B cell (primary cell): ENCODE results near the gene EHHADH. TPM values are rescaled to one million over a fixed set of nuclear protein-coding genes. Genes with fewer than 3 reads are reported as not detected.

Source experiments
- ATAC-seq: fragments of 200-7000 bp; cut with Tn5 transposase; one replicate; pipeline ENCODE4 v1.10.0; 2021; ENCODE audit warnings: low read depth, mild to moderate bottlenecking, moderate number of reproducible peaks, moderate library complexity
- CTCF ChIA-PET: fragments of 350-600 bp; sonication (Branson Sonifier 250); formaldehyde crosslinking; loops from one replicate; lab custom pipeline; 2021; ENCODE audit warnings: antibody characterized with exemption, inconsistent platforms; lab: Charles Lee
- POLR2A ChIA-PET: fragments of 350-600 bp; sonication (Branson Sonifier 250); formaldehyde crosslinking; loops from one replicate; lab custom pipeline; 2021; ENCODE audit warnings: antibody characterized with exemption; lab: Charles Lee
- DNase-seq: peaks from one replicate; pipeline ENCODE4 v3.0.0; 2013
- H2AFZ ChIP-seq: 2 replicates; pipeline ENCODE4 v1.6.1; 2012; ENCODE audit warnings: mild to moderate bottlenecking, low read depth, low read length; ENCODE audit not compliant: insufficient read depth, poor library complexity, severe bottlenecking
- H3K27ac ChIP-seq, 2 donors: 1 replicate in 1 of 2; 2 replicates in 1 of 2; pipeline ENCODE4 v1.5.1; 2012 to 2013; ENCODE audit warnings: low read length in 2 of 2, mild to moderate bottlenecking in 2 of 2, moderate library complexity in 1 of 2
- H3K27me3 ChIP-seq, 4 experiments: fragments of 200-600 bp in 1 of 4; sonication (generic) in 1 of 4; replicated peaks in 1 of 4; 1 replicate in 2 of 4; 2 replicates in 2 of 4; pipeline versions ENCODE4 v1.6.1 to v1.7.0; 2013 to 2016; ENCODE audit warnings: low read length in 3 of 4, mild to moderate bottlenecking in 2 of 4, mixed read lengths in 1 of 4, moderate library complexity in 1 of 4; ENCODE audit not compliant: insufficient read depth in 4 of 4, control insufficient read depth in 3 of 4; ENCODE audit errors: control extremely low read depth in 1 of 4
- H3K36me3 ChIP-seq, 2 experiments: replicated peaks in 1 of 2; 1 replicate in 1 of 2; 2 replicates in 1 of 2; pipeline versions ENCODE4 v1.6.1 to v1.7.1; 2013; ENCODE audit warnings: low read length in 1 of 2; ENCODE audit not compliant: insufficient read depth in 2 of 2, control insufficient read depth in 1 of 2; ENCODE audit errors: control extremely low read depth in 1 of 2, extremely low read depth in 1 of 2
- H3K4me1 ChIP-seq, 2 donors: fragments of 200-600 bp in 1 of 2; sonication (generic) in 1 of 2; 1 replicate in 1 of 2; 2 replicates in 1 of 2; pipeline versions ENCODE4 v1.5.1 to v1.6.1; 2013 to 2017; ENCODE audit warnings: low read length in 2 of 2; ENCODE audit not compliant: control insufficient read depth in 2 of 2, insufficient read depth in 2 of 2
- H3K4me2 ChIP-seq: replicated peaks from 2 replicates; pipeline ENCODE3; 2012; ENCODE audit warnings: mild to moderate bottlenecking, low read depth, low read length; ENCODE audit not compliant: poor library complexity, severe bottlenecking
- H3K4me3 ChIP-seq, 5 experiments: fragments of 200-600 bp in 1 of 5; sonication (generic) in 1 of 5; 1 replicate in 3 of 5; 2 replicates in 2 of 5; pipeline versions ENCODE4 v1.5.1 to v1.7.0; 2011 to 2016; ENCODE audit warnings: low read length in 4 of 5, mild to moderate bottlenecking in 4 of 5, low read depth in 2 of 5, control low read depth in 1 of 5, moderate library complexity in 1 of 5; ENCODE audit not compliant: insufficient read depth in 1 of 5; ENCODE audit errors: control extremely low read depth in 1 of 5, extremely low read depth in 1 of 5
- H3K79me2 ChIP-seq: fragments of 200-600 bp; sonication (generic); one replicate; pipeline ENCODE4 v1.6.0; 2016; ENCODE audit warnings: low read length; ENCODE audit not compliant: control insufficient read depth, insufficient read depth
- H3K9ac ChIP-seq: fragments of 200-600 bp; sonication (generic); 2 replicates; pipeline ENCODE4 v1.6.1; 2017; ENCODE audit warnings: mild to moderate bottlenecking, low read length, moderate library complexity
- H3K9me3 ChIP-seq, 3 donors: one replicate each; pipeline versions ENCODE4 v1.6.1 to v1.7.1; 2013; ENCODE audit warnings: low read length in 2 of 3; ENCODE audit not compliant: control insufficient read depth in 2 of 3, insufficient read depth in 1 of 3; ENCODE audit errors: control extremely low read depth in 1 of 3
- H4K20me1 ChIP-seq: 2 replicates; pipeline ENCODE4 v1.6.0; 2012; ENCODE audit warnings: mild to moderate bottlenecking, low read length; ENCODE audit not compliant: insufficient read depth, control insufficient read depth, poor library complexity, severe bottlenecking
- H3K27ac Mint-ChIP-seq: one replicate; pipeline ENCODE4 v1.8.0; 2021; ENCODE audit warnings: mixed read lengths
- H3K27me3 Mint-ChIP-seq: one replicate; pipeline ENCODE4 v1.8.0; 2021; ENCODE audit warnings: mixed read lengths
- H3K4me1 Mint-ChIP-seq: one replicate; pipeline ENCODE4 v1.8.0; 2021; ENCODE audit warnings: mixed read lengths
- H3K4me3 Mint-ChIP-seq: one replicate; pipeline ENCODE4 v1.8.0; 2021; ENCODE audit warnings: mixed read lengths
- H3K9me3 Mint-ChIP-seq: one replicate; pipeline ENCODE4 v1.8.0; 2022; ENCODE audit warnings: mixed read lengths; ENCODE audit not compliant: insufficient read depth
- CTCF ChIP-seq: fragments of 200-600 bp; IDR thresholded peaks from one replicate; pipeline ENCODE4 v1.8.0; 2022; ENCODE audit warnings: antibody characterized with exemption, mild to moderate bottlenecking
- EZH2 ChIP-seq: IDR thresholded peaks from 2 replicates; pipeline ENCODE4 v1.6.1; 2012; ENCODE audit warnings: borderline replicate concordance, low read depth, mild to moderate bottlenecking, moderate library complexity, low read length; ENCODE audit not compliant: insufficient read depth, poor library complexity, severe bottlenecking
- WGBS: methylation state at CpG from one replicate; pipeline ENCODE4 v1.1.5; 2013; ENCODE audit warnings: missing lambda C conversion rate; ENCODE audit not compliant: insufficient coverage; 5-methylcytosine and 5-hydroxymethylcytosine counted together
- intact Hi-C: fragments of 100-400 bp; cut with micrococcal nuclease; formaldehyde crosslinking; loops from one replicate; pipeline ENCODE4 v1.10.0; 2022
- polyA plus RNA-seq: library from polyadenylated mRNA; depleted of rRNA; stranded (reverse); fragments of >200 nt; gene quantifications from 2 replicates; pipeline ENCODE4 v1.2.3, GENCODE V29; 2012
- total RNA-seq, 2 donors: library from RNA; stranded (reverse); fragments of 120-200 nt in 1 of 2; gene quantifications; 1 replicate in 1 of 2; 2 replicates in 1 of 2; pipeline versions ENCODE4 v1.2.3 to v1.2.4, GENCODE V29; 2013 to 2022

Gene EHHADH
- total and polyA plus RNA-seq, 2 donors (not counting 1 experiment from before 2014, with no cell fraction given): 0.30 to 1.4 TPM

GRCh38 chr3:185268194-185268962 lies 14.5 kb upstream of the EHHADH start:
- 60% methylated on average over 1 of the region's 2 CpGs for WGBS
- no peaks in the 10 kb centered on the region for H3K36me3 ChIP-seq
- no peak overlapping the region for H3K4me3 Mint-ChIP-seq

More at GRCh38 chr3:185268194-185268962, 14.5 kb upstream of the EHHADH start:
- ChIA-PET POLR2A (no interaction called here), CTCF (no interaction called here)
- Histone ChIP-seq H3K79me2 (no peaks in the 10 kb centered on the region), H3K4me1 (no peaks in the 10 kb centered on the region), H4K20me1 (no peaks in the 10 kb centered on the region), H3K27me3 (peaks cover 0 to 19% (median 10%) of the 10 kb centered on the region in 4 experiments), H3K9me3 (peaks cover 0 to 3% (median 0%) of the 10 kb centered on the region in 3 donors), H3K27ac (no peak overlapping the region), H3K4me3 (no peak overlapping the region), H2AFZ (no peak overlapping the region), H3K9ac (no peak overlapping the region), H3K4me2 (no peak overlapping the region)
- no peaks in the 10 kb centered on the region for H3K9me3 Mint-ChIP-seq
- H3K27ac Mint-ChIP-seq: no peak overlapping the region
- TF ChIP-seq CTCF (no peak), EZH2 (no peak)
- intact Hi-C loops: no loop called here
- DNase-seq (no peak), ATAC-seq (no peak)
- H3K4me1 Mint-ChIP-seq: no peaks in the 10 kb centered on the region
- peaks cover 51% of the 10 kb centered on the region for H3K27me3 Mint-ChIP-seq
